GM19455 (cell line): ENCODE data around the gene FREM1.
A peak's percentile ranks its signal among the peaks of the same experiment; 100 is the strongest.

ENCODE experiments used
- ATAC-seq: cut with Tn5 transposase; IDR thresholded peaks from one replicate; pipeline ENCODE4 v1.9.1; 2021; ENCODE audit not compliant: unreplicated experiment

Gene FREM1

GRCh38 chr9:14882090-14882489, 28.1 kb downstream of the FREM1 start:
- no peak for ATAC-seq

GRCh38 chr9:14881006-14881405, 29.2 kb downstream of the FREM1 start:
- no peak for ATAC-seq

- no peak for ATAC-seq
These were observed 40.1 kb downstream of the FREM1 start for GRCh38 chr9:14870090-14870489.

- ATAC-seq, result no peak
These were observed 40.6 kb downstream of the FREM1 start for GRCh38 chr9:14869671-14870070.

- ATAC-seq, result no peak
These were observed 41.2 kb downstream of the FREM1 start for GRCh38 chr9:14868772-14869583.

GRCh38 chr9:14868418-14868771, 41.8 kb downstream of the FREM1 start:
- ATAC-seq, result no peak

GRCh38 chr9:14866200-14866749, 44.0 kb downstream of the FREM1 start:
- ATAC-seq, result no peak

- ATAC-seq, result no peak
These were observed 45.9 kb downstream of the FREM1 start for GRCh38 chr9:14864309-14864708.

- no peak for ATAC-seq
These were observed 46.8 kb downstream of the FREM1 start for GRCh38 chr9:14863402-14863801.

GRCh38 chr9:14857449-14858305, 52.6 kb downstream of the FREM1 start:
- no peak for ATAC-seq

- ATAC-seq, result no peak
These were observed 60.4 kb downstream of the FREM1 start for GRCh38 chr9:14849851-14850250.

GRCh38 chr9:14849296-14849695, 60.9 kb downstream of the FREM1 start:
- no peak for ATAC-seq

- ATAC-seq, result peak; percentile 96
These were observed 63.3 kb downstream of the FREM1 start for GRCh38 chr9:14846871-14847311.

GRCh38 chr9:14843163-14843562, 67.1 kb downstream of the FREM1 start:
- no peak for ATAC-seq

GRCh38 chr9:14842269-14842668, 68.0 kb downstream of the FREM1 start:
- ATAC-seq, result no peak

- ATAC-seq, result no peak
These were observed 71.5 kb downstream of the FREM1 start for GRCh38 chr9:14838701-14839100.

- ATAC-seq, result no peak
These were observed 73.3 kb downstream of the FREM1 start for GRCh38 chr9:14836885-14837284.

- no peak for ATAC-seq
These were observed 78.6 kb downstream of the FREM1 start for GRCh38 chr9:14831661-14832060.

GRCh38 chr9:14831074-14831473, 79.2 kb downstream of the FREM1 start:
- ATAC-seq, result no peak

GRCh38 chr9:14830057-14830456, 80.2 kb downstream of the FREM1 start:
- no peak for ATAC-seq

GRCh38 chr9:14829204-14829603, 81.0 kb downstream of the FREM1 start:
- no peak for ATAC-seq

GRCh38 chr9:14827805-14828204, 82.4 kb downstream of the FREM1 start:
- no peak for ATAC-seq
